ENCODE results near the gene C17orf100.

The C17orf100 gene

GRCh38 chr17:6668727-6669425, 17.3 kb downstream of the C17orf100 start:
- H3K9ac ChIP-seq (ENCODE audit: low read depth, low read length) = no peak overlapping the region
- no peaks in the 10 kb centered on the region for H3K36me3 ChIP-seq (ENCODE audit: insufficient read depth, low read length)
- H3K4me1 ChIP-seq (ENCODE audit: insufficient read depth, low read length) = no peaks in the 10 kb centered on the region
- no peaks in the 10 kb centered on the region for H3K9me3 ChIP-seq (ENCODE audit: control insufficient read depth, insufficient read depth, low read length)

GRCh38 chr17:6669479-6670212, 18.1 kb downstream of the C17orf100 start:
- H3K9me3 ChIP-seq (ENCODE audit: control insufficient read depth, insufficient read depth, low read length) = no peaks in the 10 kb centered on the region
- no peak overlapping the region for H3K9ac ChIP-seq (ENCODE audit: low read depth, low read length)
- no peaks in the 10 kb centered on the region for H3K36me3 ChIP-seq (ENCODE audit: insufficient read depth, low read length)
- H3K4me1 ChIP-seq (ENCODE audit: insufficient read depth, low read length) = no peaks in the 10 kb centered on the region

- Histone ChIP-seq H3K36me3 (ENCODE audit: insufficient read depth, low read length) (no peaks in the 10 kb centered on the region), H3K4me1 (ENCODE audit: insufficient read depth, low read length) (no peaks in the 10 kb centered on the region), H3K9me3 (ENCODE audit: control insufficient read depth, insufficient read depth, low read length) (no peaks in the 10 kb centered on the region), H3K9ac (ENCODE audit: low read depth, low read length) (no peak overlapping the region)
Observed at GRCh38 chr17:6670571-6670970, 19.0 kb downstream of the C17orf100 start.

- Histone ChIP-seq H3K9ac (ENCODE audit: low read depth, low read length) (no peak overlapping the region), H3K9me3 (ENCODE audit: control insufficient read depth, insufficient read depth, low read length) (no peaks in the 10 kb centered on the region), H3K36me3 (ENCODE audit: insufficient read depth, low read length) (no peaks in the 10 kb centered on the region), H3K4me1 (ENCODE audit: insufficient read depth, low read length) (peaks cover 2% of the 10 kb centered on the region)
Observed at GRCh38 chr17:6670999-6671398, 19.4 kb downstream of the C17orf100 start.

GRCh38 chr17:6671431-6671830, 19.9 kb downstream of the C17orf100 start:
- H3K36me3 ChIP-seq (ENCODE audit: insufficient read depth, low read length) = no peaks in the 10 kb centered on the region
- no peaks in the 10 kb centered on the region for H3K9me3 ChIP-seq (ENCODE audit: control insufficient read depth, insufficient read depth, low read length)
- no peak overlapping the region for H3K9ac ChIP-seq (ENCODE audit: low read depth, low read length)
- peaks cover 5% of the 10 kb centered on the region for H3K4me1 ChIP-seq (ENCODE audit: insufficient read depth, low read length)

GRCh38 chr17:6674586-6674985, 23.0 kb downstream of the C17orf100 start:
- H3K4me1 ChIP-seq (ENCODE audit: insufficient read depth, low read length) = peaks cover 5% of the 10 kb centered on the region
- no peak overlapping the region for H3K9ac ChIP-seq (ENCODE audit: low read depth, low read length)
- H3K36me3 ChIP-seq (ENCODE audit: insufficient read depth, low read length) = no peaks in the 10 kb centered on the region
- no peaks in the 10 kb centered on the region for H3K9me3 ChIP-seq (ENCODE audit: control insufficient read depth, insufficient read depth, low read length)

- peaks cover 5% of the 10 kb centered on the region for H3K4me1 ChIP-seq (ENCODE audit: insufficient read depth, low read length)
- no peak overlapping the region for H3K9ac ChIP-seq (ENCODE audit: low read depth, low read length)
- no peaks in the 10 kb centered on the region for H3K36me3 ChIP-seq (ENCODE audit: insufficient read depth, low read length)
- H3K9me3 ChIP-seq (ENCODE audit: control insufficient read depth, insufficient read depth, low read length) = no peaks in the 10 kb centered on the region
Observed at GRCh38 chr17:6675201-6675825, 23.8 kb downstream of the C17orf100 start.

GRCh38 chr17:6676802-6677157, 25.2 kb downstream of the C17orf100 start:
- Histone ChIP-seq H3K4me1 (ENCODE audit: insufficient read depth, low read length) (peaks cover 5% of the 10 kb centered on the region), H3K9me3 (ENCODE audit: control insufficient read depth, insufficient read depth, low read length) (no peaks in the 10 kb centered on the region), H3K36me3 (ENCODE audit: insufficient read depth, low read length) (no peaks in the 10 kb centered on the region), H3K9ac (ENCODE audit: low read depth, low read length) (no peak overlapping the region)

- no peaks in the 10 kb centered on the region for H3K36me3 ChIP-seq (ENCODE audit: insufficient read depth, low read length)
- H3K9ac ChIP-seq (ENCODE audit: low read depth, low read length) = no peak overlapping the region
- no peaks in the 10 kb centered on the region for H3K9me3 ChIP-seq (ENCODE audit: control insufficient read depth, insufficient read depth, low read length)
Observed at GRCh38 chr17:6677158-6677831, 25.7 kb downstream of the C17orf100 start.

GRCh38 chr17:6677946-6678345, 26.4 kb downstream of the C17orf100 start:
- no peak overlapping the region for H3K9ac ChIP-seq (ENCODE audit: low read depth, low read length)
- H3K9me3 ChIP-seq (ENCODE audit: control insufficient read depth, insufficient read depth, low read length) = no peaks in the 10 kb centered on the region
- no peaks in the 10 kb centered on the region for H3K36me3 ChIP-seq (ENCODE audit: insufficient read depth, low read length)
- H3K4me1 ChIP-seq (ENCODE audit: insufficient read depth, low read length) = peaks cover 5% of the 10 kb centered on the region

More at GRCh38 chr17:6677158-6677831, 25.7 kb downstream of the C17orf100 start:
- H3K4me1 ChIP-seq (ENCODE audit: insufficient read depth, low read length) = peaks cover 5% of the 10 kb centered on the region

- H3K9ac ChIP-seq (ENCODE audit: low read depth, low read length) = no peak overlapping the region
- H3K36me3 ChIP-seq (ENCODE audit: insufficient read depth, low read length) = no peaks in the 10 kb centered on the region
- H3K4me1 ChIP-seq (ENCODE audit: insufficient read depth, low read length) = peaks cover 5% of the 10 kb centered on the region
- H3K9me3 ChIP-seq (ENCODE audit: control insufficient read depth, insufficient read depth, low read length) = no peaks in the 10 kb centered on the region
Observed at GRCh38 chr17:6679241-6679640, 27.7 kb downstream of the C17orf100 start.

- no peaks in the 10 kb centered on the region for H3K36me3 ChIP-seq (ENCODE audit: insufficient read depth, low read length)
- no peaks in the 10 kb centered on the region for H3K9me3 ChIP-seq (ENCODE audit: control insufficient read depth, insufficient read depth, low read length)
- H3K4me1 ChIP-seq (ENCODE audit: insufficient read depth, low read length) = peaks cover 2% of the 10 kb centered on the region
- H3K9ac ChIP-seq (ENCODE audit: low read depth, low read length) = no peak overlapping the region
Observed at GRCh38 chr17:6681176-6681575, 29.6 kb downstream of the C17orf100 start.

GRCh38 chr17:6681671-6682070, 30.1 kb downstream of the C17orf100 start:
- H3K9me3 ChIP-seq (ENCODE audit: control insufficient read depth, insufficient read depth, low read length) = no peaks in the 10 kb centered on the region
- no peak overlapping the region for H3K9ac ChIP-seq (ENCODE audit: low read depth, low read length)
- no peaks in the 10 kb centered on the region for H3K4me1 ChIP-seq (ENCODE audit: insufficient read depth, low read length)
- H3K36me3 ChIP-seq (ENCODE audit: insufficient read depth, low read length) = no peaks in the 10 kb centered on the region

- Histone ChIP-seq H3K9ac (ENCODE audit: low read depth, low read length) (no peak overlapping the region), H3K36me3 (ENCODE audit: insufficient read depth, low read length) (no peaks in the 10 kb centered on the region), H3K4me1 (ENCODE audit: insufficient read depth, low read length) (no peaks in the 10 kb centered on the region), H3K9me3 (ENCODE audit: control insufficient read depth, insufficient read depth, low read length) (no peaks in the 10 kb centered on the region)
Observed at GRCh38 chr17:6682339-6682738, 30.8 kb downstream of the C17orf100 start.
